Central memory CD8-positive, alpha-beta T cell (primary cell): ENCODE measurements around the gene ZNF428.
A peak's percentile ranks its signal among the peaks of the same experiment; 100 is the strongest.
"Not testable (repeated sequence)": the region's sequence is repeated elsewhere in the genome, so short reads cannot be mapped to it uniquely, and the experiment has no call there.

ENCODE experiments used
- ATAC-seq: fragments of 150-1000 bp; cut with Tn5 transposase; replicated peaks from 2 replicates; pipeline ENCODE4 v1.10.0; 2022; ENCODE audit warnings: mild to moderate bottlenecking, moderate FRiP score, moderate number of reproducible peaks; ENCODE audit not compliant: poor library complexity, severe bottlenecking; ENCODE audit errors: extremely low read depth
- DNase-seq, 2 donors: peaks; one replicate each; pipeline ENCODE4 v3.0.0; 2021; ENCODE audit warnings: low spot score in 2 of 2
- H3K27ac Mint-ChIP-seq: one replicate; pipeline ENCODE4 v1.8.0; 2022; ENCODE audit warnings: low read depth, mild to moderate bottlenecking, moderate library complexity, mixed read lengths
- H3K27me3 Mint-ChIP-seq: one replicate; pipeline ENCODE4 v1.8.0; 2022; ENCODE audit warnings: mixed read lengths
- H3K36me3 Mint-ChIP-seq: one replicate; pipeline ENCODE4 v1.8.0; 2022; ENCODE audit warnings: mild to moderate bottlenecking, moderate library complexity, mixed read lengths; ENCODE audit not compliant: insufficient read depth
- H3K4me1 Mint-ChIP-seq: one replicate; pipeline ENCODE4 v1.8.0; 2022; ENCODE audit warnings: mixed read lengths
- H3K4me3 Mint-ChIP-seq: one replicate; pipeline ENCODE4 v1.8.0; 2022; ENCODE audit warnings: mild to moderate bottlenecking, moderate library complexity, mixed read lengths
- H3K9me3 Mint-ChIP-seq: one replicate; pipeline ENCODE4 v1.8.0; 2022; ENCODE audit warnings: mixed read lengths

ZNF428 gene

GRCh38 chr19:43605875-43606568 is 13.4 kb downstream of the ZNF428 start:
- ATAC-seq (no peak), DNase-seq (no peak)
- Mint-ChIP-seq H3K9me3 (no peaks in the 10 kb centered on the region), H3K4me3 (no peak overlapping the region), H3K27ac (peak overlapping the region; percentile 46), H3K4me1 (peaks cover 19% of the 10 kb centered on the region), H3K36me3 (peaks cover 13% of the 10 kb centered on the region), H3K27me3 (no peaks in the 10 kb centered on the region)

- not testable (repeated sequence) for H3K27me3 Mint-ChIP-seq, H3K27ac Mint-ChIP-seq, ATAC-seq, DNase-seq, H3K9me3 Mint-ChIP-seq, H3K4me3 Mint-ChIP-seq
- peaks cover 27% of the 10 kb centered on the region for H3K36me3 Mint-ChIP-seq
- H3K4me1 Mint-ChIP-seq, result peaks cover 41% of the 10 kb centered on the region
Observed at GRCh38 chr19:43600326-43600725, 19.1 kb downstream of the ZNF428 start.

- H3K9me3 Mint-ChIP-seq, result no peaks in the 10 kb centered on the region
- peaks cover 44% of the 10 kb centered on the region for H3K4me1 Mint-ChIP-seq
- no peak overlapping the region for H3K27ac Mint-ChIP-seq
- no peaks in the 10 kb centered on the region for H3K27me3 Mint-ChIP-seq
- no peak for ATAC-seq
- H3K4me3 Mint-ChIP-seq, result no peak overlapping the region
- peaks cover 29% of the 10 kb centered on the region for H3K36me3 Mint-ChIP-seq
- no peak for DNase-seq
Observed at GRCh38 chr19:43599635-43600295, 19.7 kb downstream of the ZNF428 start.

DNA sequence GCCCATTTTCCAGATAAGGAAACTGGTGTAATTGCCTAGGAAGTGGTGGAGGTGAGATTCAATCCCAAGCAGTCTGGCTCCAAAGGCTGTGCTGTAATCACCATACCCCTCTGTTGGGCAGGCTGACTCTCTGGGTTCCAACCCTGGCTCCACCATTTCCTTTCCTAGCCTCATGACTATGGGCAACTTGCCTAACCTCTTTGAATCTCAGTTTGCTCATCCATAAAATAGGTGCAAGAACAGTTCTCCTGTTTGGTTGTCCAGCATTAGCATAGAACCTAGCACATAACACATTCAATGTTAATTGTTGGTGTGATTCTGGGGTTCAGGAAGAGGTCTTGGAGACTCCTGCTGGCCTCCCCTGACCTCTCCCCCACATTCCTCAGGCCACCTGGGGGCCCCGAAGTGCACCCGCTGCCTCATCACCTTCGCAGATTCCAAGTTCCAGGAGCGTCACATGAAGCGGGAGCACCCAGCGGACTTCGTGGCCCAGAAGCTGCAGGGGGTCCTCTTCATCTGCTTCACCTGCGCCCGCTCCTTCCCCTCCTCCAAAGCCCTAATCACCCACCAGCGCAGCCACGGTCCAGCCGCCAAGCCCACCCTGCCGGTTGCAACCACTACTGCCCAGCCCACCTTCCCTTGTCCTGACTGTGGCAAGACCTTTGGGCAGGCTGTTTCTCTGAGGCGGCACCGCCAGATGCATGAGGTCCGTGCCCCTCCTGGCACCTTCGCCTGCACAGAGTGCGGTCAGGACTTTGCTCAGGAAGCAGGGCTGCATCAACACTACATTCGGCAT is 20.8 kb downstream of the ZNF428 start:
- Mint-ChIP-seq H3K36me3 (peaks cover 32% of the 10 kb centered on the region), H3K27me3 (no peaks in the 10 kb centered on the region), H3K4me3 (no peak overlapping the region), H3K9me3 (no peaks in the 10 kb centered on the region), H3K27ac (no peak overlapping the region), H3K4me1 (peaks cover 48% of the 10 kb centered on the region)
- no peak for ATAC-seq
- no peak for DNase-seq

DNA sequence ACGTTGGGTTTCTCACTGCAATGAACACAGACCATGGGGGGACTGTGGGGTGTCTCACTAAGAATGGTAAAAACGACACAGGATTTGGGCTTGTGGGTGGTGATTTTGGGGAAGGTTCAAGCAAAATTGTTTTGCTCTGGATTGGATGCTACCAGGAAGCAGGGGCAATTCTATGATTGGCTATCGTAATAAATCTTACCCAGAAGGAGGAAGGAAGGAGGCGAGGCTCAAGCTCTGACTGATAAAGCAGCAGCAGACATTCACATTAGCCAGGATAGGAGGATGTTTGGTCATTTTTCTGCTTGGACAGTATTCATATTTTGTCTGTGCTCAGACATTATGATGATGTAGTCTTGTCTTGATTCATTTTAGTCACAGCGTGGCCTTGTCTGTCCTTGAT is 21.6 kb downstream of the ZNF428 start:
- Mint-ChIP-seq H3K27ac (peak overlapping the region; percentile 50), H3K4me3 (peak overlapping the region; percentile 94), H3K27me3 (no peaks in the 10 kb centered on the region), H3K36me3 (peaks cover 35% of the 10 kb centered on the region), H3K4me1 (peaks cover 56% of the 10 kb centered on the region), H3K9me3 (no peaks in the 10 kb centered on the region)
- ATAC-seq, result no peak
- no peak for DNase-seq

GRCh38 chr19:43596842-43597461 is 22.5 kb downstream of the ZNF428 start:
- Mint-ChIP-seq H3K4me1 (peaks cover 59% of the 10 kb centered on the region), H3K27ac (peak overlapping the region; percentile 99), H3K9me3 (no peaks in the 10 kb centered on the region), H3K27me3 (no peaks in the 10 kb centered on the region), H3K4me3 (peak overlapping the region; percentile 94), H3K36me3 (peaks cover 35% of the 10 kb centered on the region)
- DNase-seq, result no peak
- no peak for ATAC-seq

- peak; percentile 67 for ATAC-seq
Observed at GRCh38 chr19:43595999-43596841, 23.2 kb downstream of the ZNF428 start, which contains the start of the genes IRGQ and ZNF576. Gene IRGQ (minus strand): TSS chr19:43596134. CDS start chr19:43595338, 796 bp downstream. Gene ZNF576 (plus strand): TSS chr19:43596595. CDS start chr19:43597109, 514 bp downstream.

DNA sequence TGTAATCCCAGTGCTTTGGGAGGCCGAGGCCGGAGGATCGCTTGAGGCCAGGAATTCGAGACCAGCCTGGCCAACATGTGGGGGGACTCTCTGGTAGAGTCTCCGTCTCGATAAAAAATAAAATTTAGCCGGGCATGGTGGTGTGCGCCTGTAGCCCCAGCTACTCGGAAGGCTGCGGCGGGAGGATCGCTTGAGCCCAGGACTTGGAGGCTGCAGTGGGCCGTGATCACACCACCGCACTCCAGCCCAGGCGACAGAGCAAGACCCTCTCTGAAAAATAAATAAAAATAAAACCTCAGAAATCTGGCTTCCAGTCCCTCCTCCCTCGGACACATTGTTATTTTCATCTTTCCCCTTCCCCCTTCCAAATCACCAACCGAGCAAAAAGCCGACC is 23.8 kb downstream of the ZNF428 start:
- peaks cover 58% of the 10 kb centered on the region for H3K4me1 Mint-ChIP-seq
- peak overlapping the region; percentile 99 for H3K27ac Mint-ChIP-seq
- H3K36me3 Mint-ChIP-seq, result peaks cover 34% of the 10 kb centered on the region
- no peaks in the 10 kb centered on the region for H3K9me3 Mint-ChIP-seq
- H3K27me3 Mint-ChIP-seq, result no peaks in the 10 kb centered on the region
- DNase-seq, result no peak
- peak overlapping the region; percentile 94 for H3K4me3 Mint-ChIP-seq
- peak; percentile 25 for ATAC-seq

More at GRCh38 chr19:43595999-43596841, 23.2 kb downstream of the ZNF428 start, which contains the start of the genes IRGQ and ZNF576:
- Mint-ChIP-seq H3K27me3 (no peaks in the 10 kb centered on the region), H3K9me3 (no peaks in the 10 kb centered on the region), H3K27ac (peak within 1 kb of the TSS; percentile 99), H3K4me3 (peak within 1 kb of the TSS; percentile 94), H3K4me1 (peaks cover 54% of the 10 kb centered on the region), H3K36me3 (peaks cover 30% of the 10 kb centered on the region)
- DNase-seq, result peak; percentile 99

GRCh38 chr19:43594710-43595604 is 24.5 kb downstream of the ZNF428 start:
- H3K27me3 Mint-ChIP-seq, result no peaks in the 10 kb centered on the region

GRCh38 chr19:43594081-43594697 is 25.2 kb downstream of the ZNF428 start:
- ATAC-seq, result no peak
- H3K27ac Mint-ChIP-seq, result peak overlapping the region; percentile 99
- no peak for DNase-seq
- H3K4me3 Mint-ChIP-seq, result peak overlapping the region; percentile 94
- H3K27me3 Mint-ChIP-seq, result no peaks in the 10 kb centered on the region
- H3K9me3 Mint-ChIP-seq, result no peaks in the 10 kb centered on the region
- peaks cover 34% of the 10 kb centered on the region for H3K36me3 Mint-ChIP-seq
- peaks cover 68% of the 10 kb centered on the region for H3K4me1 Mint-ChIP-seq

More at GRCh38 chr19:43594710-43595604, 24.5 kb downstream of the ZNF428 start:
- Mint-ChIP-seq H3K4me1 (peaks cover 62% of the 10 kb centered on the region), H3K4me3 (peak overlapping the region; percentile 94), H3K9me3 (no peaks in the 10 kb centered on the region), H3K36me3 (peaks cover 35% of the 10 kb centered on the region), H3K27ac (peak overlapping the region; percentile 99)
- DNase-seq (peak; percentile 60 to 64), ATAC-seq (peak; percentile 64)
